ENCODE results near the gene DPY30.
"Not testable (repeated sequence)": the region's sequence is repeated elsewhere in the genome, so short reads cannot be mapped to it uniquely, and the experiment has no call there.

Gene DPY30

GRCh38 chr2:32012872-32013271 lies 26.7 kb downstream of the DPY30 start:
- TF ChIP-seq CTCF (IDR thresholded peaks at IDR 0.05; ENCODE audit: low read depth, low read length, missing control alignments), result no peak
- no peak for DNase-seq (ENCODE audit: low read depth)
- H3K4me3 ChIP-seq (ENCODE audit: low read depth, low read length), result no peak overlapping the region

GRCh38 chr2:32011485-32011960 lies 28.1 kb downstream of the DPY30 start:
- no peak for TF ChIP-seq CTCF (IDR thresholded peaks at IDR 0.05; ENCODE audit: low read depth, low read length, missing control alignments)
- peak overlapping the region; percentile 79 for H3K4me3 ChIP-seq (ENCODE audit: low read depth, low read length)
- no peak for DNase-seq (ENCODE audit: low read depth)

- H3K4me3 ChIP-seq (ENCODE audit: low read depth, low read length), result peak within 1 kb of the TSS; percentile 88
- DNase-seq (ENCODE audit: low read depth), result peak; percentile 84
- TF ChIP-seq CTCF (IDR thresholded peaks at IDR 0.05; ENCODE audit: low read depth, low read length, missing control alignments), result no peak
Observed at GRCh38 chr2:32010670-32011484, 28.7 kb downstream of the DPY30 start, which contains the start of gene MEMO1. Gene MEMO1 (minus strand): TSS chr2:32011008. CDS start chr2:32010247, 761 bp downstream.

- DNase-seq (ENCODE audit: low read depth), result not testable (repeated sequence)
- H3K4me3 ChIP-seq (ENCODE audit: low read depth, low read length), result peak overlapping the region; percentile 88
Observed at GRCh38 chr2:32010280-32010669, 29.3 kb downstream of the DPY30 start.

- no peak for DNase-seq (ENCODE audit: low read depth)
- peak overlapping the region; percentile 88 for H3K4me3 ChIP-seq (ENCODE audit: low read depth, low read length)
- TF ChIP-seq CTCF (IDR thresholded peaks at IDR 0.05; ENCODE audit: low read depth, low read length, missing control alignments), result no peak
Observed at GRCh38 chr2:32009516-32010256, 29.9 kb downstream of the DPY30 start.

- no peak for TF ChIP-seq CTCF (IDR thresholded peaks at IDR 0.05; ENCODE audit: low read depth, low read length, missing control alignments)
- peak overlapping the region; percentile 88 for H3K4me3 ChIP-seq (ENCODE audit: low read depth, low read length)
- no peak for DNase-seq (ENCODE audit: low read depth)
Observed at GRCh38 chr2:32008805-32009515, 30.6 kb downstream of the DPY30 start.

GRCh38 chr2:32007121-32007391 lies 32.5 kb downstream of the DPY30 start:
- DNase-seq (ENCODE audit: low read depth), result no peak
- TF ChIP-seq CTCF (IDR thresholded peaks at IDR 0.05; ENCODE audit: low read depth, low read length, missing control alignments), result no peak
- H3K4me3 ChIP-seq (ENCODE audit: low read depth, low read length), result no peak overlapping the region

Measured in GM12864 (cell line).